HAP-1 (cell line): ENCODE results near the gene CYP2A13.
"Not testable (repeated sequence)": the region's sequence is repeated elsewhere in the genome, so short reads cannot be mapped to it uniquely, and the experiment has no call there.

Source experiments
- DNase-seq, 2 experiments: peaks; one replicate each; pipeline ENCODE4 v3.0.0-alpha.2; 2016 to 2020; ENCODE audit warnings: low spot score in 2 of 2
- H3K27me3 ChIP-seq: fragments of 250-450 bp; sonication (Bioruptor Pico); 2 replicates; pipeline ENCODE4 v1.5.1; 2020; ENCODE audit warnings: low read depth, mild to moderate bottlenecking, moderate library complexity
- H3K36me3 ChIP-seq: fragments of 250-450 bp; sonication (Bioruptor Pico); replicated peaks from 2 replicates; pipeline ENCODE4 v1.5.1; 2020; ENCODE audit warnings: mild to moderate bottlenecking
- H3K4me1 ChIP-seq: fragments of 250-450 bp; sonication (Bioruptor Pico); 2 replicates; pipeline ENCODE4 v1.5.1; 2020; ENCODE audit warnings: mild to moderate bottlenecking
- H3K4me3 ChIP-seq: fragments of 250-450 bp; sonication (Bioruptor Pico); 2 replicates; pipeline ENCODE4 v1.5.1; 2020; ENCODE audit warnings: mild to moderate bottlenecking, moderate library complexity
- H3K9me3 ChIP-seq: fragments of 250-450 bp; sonication (Bioruptor Pico); 2 replicates; pipeline ENCODE4 v1.5.1; 2020; ENCODE audit warnings: mild to moderate bottlenecking, moderate library complexity
- in situ Hi-C: fragments of 300-500 bp; cut with MboI; formaldehyde crosslinking; loops from 3 replicates; pipeline ENCODE4 v1.14.3; 2020; ENCODE audit warnings: low sequenced_read_pairs, inconsistent platforms, mixed read lengths

The CYP2A13 gene, protein sequence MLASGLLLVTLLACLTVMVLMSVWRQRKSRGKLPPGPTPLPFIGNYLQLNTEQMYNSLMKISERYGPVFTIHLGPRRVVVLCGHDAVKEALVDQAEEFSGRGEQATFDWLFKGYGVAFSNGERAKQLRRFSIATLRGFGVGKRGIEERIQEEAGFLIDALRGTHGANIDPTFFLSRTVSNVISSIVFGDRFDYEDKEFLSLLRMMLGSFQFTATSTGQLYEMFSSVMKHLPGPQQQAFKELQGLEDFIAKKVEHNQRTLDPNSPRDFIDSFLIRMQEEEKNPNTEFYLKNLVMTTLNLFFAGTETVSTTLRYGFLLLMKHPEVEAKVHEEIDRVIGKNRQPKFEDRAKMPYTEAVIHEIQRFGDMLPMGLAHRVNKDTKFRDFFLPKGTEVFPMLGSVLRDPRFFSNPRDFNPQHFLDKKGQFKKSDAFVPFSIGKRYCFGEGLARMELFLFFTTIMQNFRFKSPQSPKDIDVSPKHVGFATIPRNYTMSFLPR

GRCh38 chr19:41088151-41088550 lies at the start of gene CYP2A13:
Gene CYP2A13 (plus strand): TSS chr19:41088451. CDS start chr19:41088472, 21 bp downstream.
- no peaks in the 10 kb centered on the region for H3K4me1 ChIP-seq
- no peaks in the 10 kb centered on the region for H3K9me3 ChIP-seq
- no peak within 1 kb of the TSS for H3K4me3 ChIP-seq
- DNase-seq, result no peak
- in situ Hi-C loops, result no loop called here
- H3K27me3 ChIP-seq, result 0 out of 2 replicates have a peak, but pooled peaks cover 3% of the 10 kb centered on the region
- H3K36me3 ChIP-seq, result no peaks in the 10 kb centered on the region

GRCh38 chr19:41039806-41040205 lies 48.4 kb upstream of the CYP2A13 start:
- Histone ChIP-seq H3K4me1 (no peaks in the 10 kb centered on the region), H3K9me3 (no peaks in the 10 kb centered on the region), H3K4me3 (no peak overlapping the region), H3K27me3 (0 out of 2 replicates have a peak, but pooled peaks cover 3% of the 10 kb centered on the region), H3K36me3 (no peaks in the 10 kb centered on the region)
- DNase-seq, result no peak
- in situ Hi-C loops, result no loop called here

GRCh38 chr19:41045095-41045494 lies 43.2 kb upstream of the CYP2A13 start:
- H3K4me3 ChIP-seq, H3K36me3 ChIP-seq, H3K4me1 ChIP-seq, H3K27me3 ChIP-seq, DNase-seq, H3K9me3 ChIP-seq, in situ Hi-C loops: not testable (repeated sequence)

DNA sequence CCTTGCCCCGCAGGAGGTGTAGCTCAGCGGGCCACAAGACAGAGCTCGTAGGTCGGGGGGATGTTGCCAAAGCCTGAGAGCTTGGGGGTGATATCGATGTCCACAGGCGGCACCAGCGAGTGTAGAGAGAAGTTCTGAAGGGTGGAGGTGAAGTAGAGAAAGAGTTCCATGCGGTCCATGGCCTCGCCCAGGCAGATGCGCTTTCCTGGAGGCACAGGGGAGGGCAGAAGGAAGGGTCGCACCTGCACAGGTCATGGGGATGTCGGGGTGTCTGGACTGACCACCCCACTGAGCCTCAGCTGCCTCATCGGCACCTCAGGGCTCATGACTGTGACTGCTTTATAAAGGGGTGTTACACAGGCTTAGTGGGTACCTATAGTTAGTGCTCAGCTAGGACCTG lies 37.8 kb upstream of the CYP2A13 start:
- DNase-seq, result no peak
- in situ Hi-C loops, result no loop called here
- no peaks in the 10 kb centered on the region for H3K9me3 ChIP-seq
- no peaks in the 10 kb centered on the region for H3K36me3 ChIP-seq
- no peaks in the 10 kb centered on the region for H3K4me1 ChIP-seq
- H3K27me3 ChIP-seq, result 0 out of 2 replicates have a peak, but pooled peaks cover 3% of the 10 kb centered on the region
- no peak overlapping the region for H3K4me3 ChIP-seq

DNA sequence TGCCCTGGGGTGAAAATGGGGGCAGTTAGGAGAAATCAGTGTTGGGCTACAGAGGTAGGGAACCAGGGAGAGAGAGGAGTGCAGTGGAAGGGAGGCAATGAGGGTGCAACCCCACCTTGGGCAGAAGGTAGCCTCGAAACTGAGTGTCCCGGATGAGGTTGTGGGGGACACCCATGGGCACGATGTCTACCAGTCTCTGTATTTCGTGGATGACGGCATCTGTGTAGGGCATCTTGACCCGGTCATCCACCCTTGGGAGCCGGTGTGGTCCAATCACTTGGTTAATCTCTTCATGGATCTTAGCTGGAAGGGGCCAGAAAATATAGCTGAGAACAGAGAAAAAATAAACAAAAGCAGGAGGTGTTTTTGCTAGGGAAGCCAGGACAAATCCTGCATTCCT lies 36.1 kb upstream of the CYP2A13 start:
- H3K4me1 ChIP-seq, H3K27me3 ChIP-seq, in situ Hi-C loops: not testable (repeated sequence)

DNA sequence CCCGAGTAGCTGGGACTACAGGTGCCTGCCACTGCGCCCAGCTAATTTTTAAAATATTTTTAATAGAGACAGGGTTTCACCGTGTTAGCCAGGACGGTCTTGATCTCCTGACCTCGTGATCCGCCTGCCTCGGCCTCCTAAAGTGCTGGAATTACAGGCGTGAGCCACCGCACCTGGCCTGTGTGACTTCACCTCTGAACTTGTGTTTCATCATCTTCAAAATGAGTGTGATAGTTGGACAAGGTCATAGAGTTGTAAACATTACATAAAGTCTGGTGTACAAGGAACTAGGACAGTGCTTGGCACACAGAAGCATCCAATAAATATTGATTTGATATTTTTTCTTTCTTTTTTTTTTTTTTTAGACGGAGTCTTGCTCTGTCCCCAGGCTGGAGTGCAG lies 34.9 kb upstream of the CYP2A13 start:
- DNase-seq, H3K4me1 ChIP-seq, H3K4me3 ChIP-seq, H3K36me3 ChIP-seq, H3K27me3 ChIP-seq, in situ Hi-C loops, H3K9me3 ChIP-seq: not testable (repeated sequence)

More for the DNA sequence above, 36.1 kb upstream of the CYP2A13 start:
- H3K4me3 ChIP-seq, H3K36me3 ChIP-seq, H3K9me3 ChIP-seq, DNase-seq: not testable (repeated sequence)

- Histone ChIP-seq H3K4me1 (no peaks in the 10 kb centered on the region), H3K36me3 (no peaks in the 10 kb centered on the region), H3K4me3 (no peak overlapping the region), H3K9me3 (no peaks in the 10 kb centered on the region), H3K27me3 (no peaks in the 10 kb centered on the region; the same call in 1 of the 2 replicates)
- DNase-seq, result peak in 1 of 2 experiments; percentile 14
- in situ Hi-C loops, result no loop called here
Observed at GRCh38 chr19:41064974-41065569, 23.2 kb upstream of the CYP2A13 start.

DNA sequence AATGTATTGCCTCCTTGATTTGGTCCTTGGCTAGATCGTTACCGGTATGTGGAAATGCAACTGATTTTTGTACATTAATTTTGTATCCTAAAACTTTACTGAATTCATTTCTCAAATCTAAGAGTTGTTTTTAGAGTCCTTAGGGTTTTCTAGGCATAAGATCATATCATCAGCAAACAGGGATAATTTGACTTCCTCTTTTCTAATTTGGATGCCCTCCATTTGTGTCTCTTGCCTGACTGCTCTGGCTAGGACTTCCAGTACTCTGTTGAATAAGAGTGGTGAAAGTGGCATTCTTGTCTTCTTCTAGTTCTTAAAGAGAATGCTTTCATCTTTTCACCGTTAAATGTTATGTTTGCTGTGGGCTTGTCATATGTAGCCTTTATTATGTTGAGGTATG lies 12.0 kb upstream of the CYP2A13 start:
- H3K27me3 ChIP-seq, result 0 out of 2 replicates have a peak, but pooled peaks cover 2% of the 10 kb centered on the region
- in situ Hi-C loops, result no loop called here
- no peaks in the 10 kb centered on the region for H3K4me1 ChIP-seq
- no peak overlapping the region for H3K4me3 ChIP-seq
- no peak for DNase-seq
- no peaks in the 10 kb centered on the region; the same call in 1 of the 2 replicates for H3K9me3 ChIP-seq
- no peaks in the 10 kb centered on the region for H3K36me3 ChIP-seq

DNA sequence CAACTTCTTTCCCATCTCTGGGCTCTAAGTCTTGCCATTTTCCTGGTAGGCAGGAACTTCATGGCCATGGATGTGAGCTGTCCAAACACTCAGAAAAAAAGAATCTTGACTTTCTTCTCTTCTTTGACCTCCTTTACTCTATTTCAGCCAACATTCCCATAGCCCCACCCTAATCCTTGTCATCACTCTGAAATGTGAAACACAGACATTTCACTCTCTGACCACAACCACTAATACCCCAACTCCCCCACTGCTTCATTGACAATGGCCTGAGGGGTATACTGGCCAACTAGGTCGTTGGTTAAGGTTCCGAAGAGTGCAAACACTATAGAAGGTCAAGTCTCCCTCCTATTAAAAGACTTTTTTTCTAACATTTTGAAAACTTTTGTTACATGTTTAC lies 4.7 kb upstream of the CYP2A13 start:
- Histone ChIP-seq H3K4me3 (no peak overlapping the region), H3K27me3 (no peaks in the 10 kb centered on the region), H3K4me1 (no peaks in the 10 kb centered on the region), H3K9me3 (no peaks in the 10 kb centered on the region), H3K36me3 (no peaks in the 10 kb centered on the region)
- in situ Hi-C loops, result no loop called here
- DNase-seq, result no peak

- no peaks in the 10 kb centered on the region for H3K4me1 ChIP-seq
- in situ Hi-C loops, result no loop called here
- no peaks in the 10 kb centered on the region for H3K9me3 ChIP-seq
- H3K4me3 ChIP-seq, result no peak overlapping the region
- 0 out of 2 replicates have a peak, but pooled peaks cover 3% of the 10 kb centered on the region for H3K27me3 ChIP-seq
- no peaks in the 10 kb centered on the region for H3K36me3 ChIP-seq
- DNase-seq, result no peak
Observed at GRCh38 chr19:41085748-41086415, 2.4 kb upstream of the CYP2A13 start.

DNA sequence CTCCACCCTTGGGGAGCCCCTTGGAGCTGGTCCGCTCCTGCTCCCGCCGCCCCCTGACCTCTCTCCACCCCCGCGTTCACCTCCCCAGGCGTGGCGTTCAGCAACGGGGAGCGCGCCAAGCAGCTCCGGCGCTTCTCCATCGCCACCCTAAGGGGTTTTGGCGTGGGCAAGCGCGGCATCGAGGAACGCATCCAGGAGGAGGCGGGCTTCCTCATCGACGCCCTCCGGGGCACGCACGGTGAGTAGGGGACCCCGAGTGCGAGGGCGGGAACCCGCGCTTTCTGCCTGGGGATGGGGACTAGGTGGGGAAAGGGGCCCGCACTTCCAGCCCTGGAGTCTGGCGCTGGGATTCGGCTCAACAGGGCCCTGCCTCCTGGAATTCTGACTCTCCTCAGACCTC lies 1.7 kb downstream of the CYP2A13 start:
- no peak for DNase-seq
- H3K9me3 ChIP-seq, result no peaks in the 10 kb centered on the region
- H3K27me3 ChIP-seq, result 0 out of 2 replicates have a peak, but pooled peaks cover 3% of the 10 kb centered on the region
- H3K36me3 ChIP-seq, result no peaks in the 10 kb centered on the region
- H3K4me1 ChIP-seq, result no peaks in the 10 kb centered on the region
- H3K4me3 ChIP-seq, result no peak overlapping the region
- in situ Hi-C loops, result no loop called here

DNA sequence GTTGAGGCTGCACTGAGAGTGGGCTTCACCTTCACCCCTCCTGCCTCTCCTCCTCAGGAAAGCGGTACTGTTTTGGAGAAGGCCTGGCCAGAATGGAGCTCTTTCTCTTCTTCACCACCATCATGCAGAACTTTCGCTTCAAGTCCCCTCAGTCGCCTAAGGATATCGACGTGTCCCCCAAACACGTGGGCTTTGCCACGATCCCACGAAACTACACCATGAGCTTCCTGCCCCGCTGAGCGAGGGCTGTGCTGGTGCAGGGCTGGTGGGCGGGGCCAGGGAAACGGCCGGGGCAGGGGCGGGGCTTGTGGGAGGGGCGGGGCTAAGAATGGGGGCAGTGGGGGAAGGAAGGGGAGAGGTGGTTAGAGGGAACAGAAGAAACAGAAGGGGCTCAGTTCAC lies 7.5 kb downstream of the CYP2A13 start:
- no peaks in the 10 kb centered on the region for H3K36me3 ChIP-seq
- in situ Hi-C loops, result no loop called here
- H3K9me3 ChIP-seq, result no peaks in the 10 kb centered on the region
- H3K4me1 ChIP-seq, result no peaks in the 10 kb centered on the region
- no peak overlapping the region for H3K4me3 ChIP-seq
- no peak for DNase-seq
- no peaks in the 10 kb centered on the region for H3K27me3 ChIP-seq

GRCh38 chr19:41096353-41096752 lies 8.1 kb downstream of the CYP2A13 start:
- in situ Hi-C loops, result no loop called here
- DNase-seq, result no peak
- H3K9me3 ChIP-seq, result no peaks in the 10 kb centered on the region
- H3K27me3 ChIP-seq, result no peaks in the 10 kb centered on the region
- H3K4me1 ChIP-seq, result no peaks in the 10 kb centered on the region
- no peaks in the 10 kb centered on the region for H3K36me3 ChIP-seq
- no peak overlapping the region for H3K4me3 ChIP-seq

GRCh38 chr19:41097302-41097701 lies 9.1 kb downstream of the CYP2A13 start:
- no peaks in the 10 kb centered on the region for H3K9me3 ChIP-seq
- no peaks in the 10 kb centered on the region for H3K27me3 ChIP-seq
- no peaks in the 10 kb centered on the region for H3K4me1 ChIP-seq
- no peak overlapping the region for H3K4me3 ChIP-seq
- no peaks in the 10 kb centered on the region for H3K36me3 ChIP-seq
- in situ Hi-C loops, result no loop called here
- DNase-seq, result no peak
